MM.1S (cell line): ENCODE results near the gene ZDHHC21.

Source experiments
- DNase-seq: peaks from one replicate; pipeline ENCODE4 v3.0.0-alpha.2; 2015
- H2AFZ ChIP-seq: fragments of 300-600 bp; sonication (generic); 2 replicates; pipeline ENCODE4 v1.6.0; 2016; ENCODE audit warnings: antibody characterized with exemption, low read length
- H3F3A ChIP-seq: fragments of 300-600 bp; sonication (generic); 2 replicates; pipeline ENCODE4 v1.6.1; 2016; ENCODE audit warnings: mild to moderate bottlenecking, antibody characterized with exemption, low read length, moderate library complexity, mixed read lengths; ENCODE audit not compliant: insufficient read depth
- H3K27ac ChIP-seq: fragments of 300-600 bp; sonication (generic); 2 replicates; pipeline ENCODE4 v1.5.1; 2016; ENCODE audit warnings: mild to moderate bottlenecking, low read length
- H3K27me3 ChIP-seq: fragments of 300-600 bp; sonication (generic); replicated peaks from 2 replicates; pipeline ENCODE4 v1.6.0; 2016; ENCODE audit warnings: low read length; ENCODE audit not compliant: insufficient read depth
- H3K36me3 ChIP-seq: fragments of 300-600 bp; sonication (generic); replicated peaks from 2 replicates; pipeline ENCODE4 v1.6.1; 2016; ENCODE audit warnings: mild to moderate bottlenecking, low read length, mixed read lengths; ENCODE audit not compliant: insufficient read depth
- H3K4me1 ChIP-seq: fragments of 300-600 bp; sonication (generic); 2 replicates; pipeline ENCODE4 v1.6.1; 2016; ENCODE audit warnings: low read length, mixed read lengths
- H3K4me2 ChIP-seq: fragments of 300-600 bp; sonication (generic); 2 replicates; pipeline ENCODE4 v1.6.0; 2016; ENCODE audit warnings: low read depth, low read length
- H3K4me3 ChIP-seq: fragments of 300-600 bp; sonication (generic); 2 replicates; pipeline ENCODE4 v1.5.1; 2016; ENCODE audit warnings: low read length, mixed read lengths
- H3K79me2 ChIP-seq: fragments of 300-600 bp; sonication (generic); 2 replicates; pipeline ENCODE4 v1.6.1; 2016; ENCODE audit warnings: mixed run types, low read length, mixed read lengths
- H3K9ac ChIP-seq: fragments of 300-600 bp; sonication (generic); 2 replicates; pipeline ENCODE4 v1.6.1; 2016; ENCODE audit warnings: low read length, mixed read lengths
- H3K9me2 ChIP-seq: fragments of 300-600 bp; sonication (generic); replicated peaks from 2 replicates; pipeline ENCODE4 v1.6.1; 2016; ENCODE audit warnings: mild to moderate bottlenecking, low read length, mixed read lengths; ENCODE audit not compliant: insufficient read depth
- H3K9me3 ChIP-seq: fragments of 300-600 bp; sonication (generic); replicated peaks from 2 replicates; pipeline ENCODE4 v1.6.1; 2016; ENCODE audit warnings: mild to moderate bottlenecking, low read length, mixed read lengths; ENCODE audit not compliant: insufficient read depth
- H4K20me1 ChIP-seq: fragments of 300-600 bp; sonication (generic); 2 replicates; pipeline ENCODE4 v1.6.1; 2016; ENCODE audit warnings: mild to moderate bottlenecking, low read length, moderate library complexity, mixed read lengths; ENCODE audit not compliant: insufficient read depth
- CTCF ChIP-seq: fragments of 300-600 bp; sonication (generic); IDR thresholded peaks from 2 replicates; pipeline ENCODE4 v1.5.1; 2016; ENCODE audit warnings: antibody characterized with exemption, low read length, mixed read lengths
- EZH2 ChIP-seq: fragments of 300-600 bp; sonication (generic); optimal IDR thresholded peaks from 2 replicates; pipeline ENCODE3; 2017; ENCODE audit warnings: low read depth, mild to moderate bottlenecking, antibody characterized with exemption, low read length, mixed read lengths
- EZH2phosphoT487 ChIP-seq: fragments of 300-600 bp; sonication (generic); IDR thresholded peaks from 2 replicates; pipeline ENCODE4 v1.6.1; 2018; ENCODE audit warnings: antibody characterized with exemption, low read length

ZDHHC21 gene

GRCh38 chr9:14591411-14591810 is 101.8 kb downstream of the ZDHHC21 start:
- Histone ChIP-seq H3K79me2 (no peaks in the 10 kb centered on the region), H3K9me2 (no peaks in the 10 kb centered on the region), H2AFZ (no peak overlapping the region), H3K4me1 (peaks cover 4% of the 10 kb centered on the region; the same call in 1 of the 2 replicates), H3K9ac (no peak overlapping the region), H3K4me3 (no peak overlapping the region), H3K4me2 (no peak overlapping the region), H4K20me1 (no peaks in the 10 kb centered on the region), H3K36me3 (no peaks in the 10 kb centered on the region), H3K27me3 (no peaks in the 10 kb centered on the region), H3F3A (peaks cover under 1% of the 10 kb centered on the region; the same call in 1 of the 2 replicates), H3K9me3 (no peaks in the 10 kb centered on the region), H3K27ac (no peak overlapping the region)
- DNase-seq = no peak
- TF ChIP-seq EZH2 (no peak), CTCF (no peak), EZH2phosphoT487 (no peak)

- H3K4me2 ChIP-seq = peak overlapping the region; percentile 27; the same call in 1 of the 2 replicates
Measured at GRCh38 chr9:14585730-14586473, 107.3 kb downstream of the ZDHHC21 start.

GRCh38 chr9:14584571-14584970 is 108.7 kb downstream of the ZDHHC21 start:
- Histone ChIP-seq H3K79me2 (no peaks in the 10 kb centered on the region), H4K20me1 (no peaks in the 10 kb centered on the region), H3K9me2 (no peaks in the 10 kb centered on the region), H3K27me3 (no peaks in the 10 kb centered on the region), H3K4me2 (no peak overlapping the region), H3K9me3 (no peaks in the 10 kb centered on the region), H3K4me3 (no peak overlapping the region), H3K4me1 (peaks cover 16% of the 10 kb centered on the region), H3F3A (peaks cover 7% of the 10 kb centered on the region; the same call in 1 of the 2 replicates), H3K9ac (no peak overlapping the region), H3K27ac (no peak overlapping the region), H3K36me3 (no peaks in the 10 kb centered on the region), H2AFZ (no peak overlapping the region)
- TF ChIP-seq CTCF (no peak), EZH2phosphoT487 (no peak), EZH2 (no peak)
- DNase-seq = no peak

More at GRCh38 chr9:14585730-14586473, 107.3 kb downstream of the ZDHHC21 start:
- Histone ChIP-seq H3K27ac (peak overlapping the region; percentile 50; the same call in 1 of the 2 replicates), H4K20me1 (no peaks in the 10 kb centered on the region), H3F3A (peaks cover 7% of the 10 kb centered on the region; the same call in 1 of the 2 replicates), H3K27me3 (no peaks in the 10 kb centered on the region), H3K9me3 (no peaks in the 10 kb centered on the region), H3K4me3 (no peak overlapping the region), H3K79me2 (no peaks in the 10 kb centered on the region), H3K4me1 (peaks cover 16% of the 10 kb centered on the region), H3K9ac (no peak overlapping the region), H2AFZ (no peak overlapping the region), H3K9me2 (no peaks in the 10 kb centered on the region), H3K36me3 (no peaks in the 10 kb centered on the region)
- no peak for TF ChIP-seq CTCF
- no peak for TF ChIP-seq EZH2phosphoT487
- TF ChIP-seq EZH2 = no peak
- DNase-seq = peak; percentile 83
